Inflammatory macrophage treated with lipopolysaccharide for 4 hours (primary cell): ENCODE results near the gene MALRD1.

Source experiments
- DNase-seq: peaks from one replicate; pipeline ENCODE4 v3.0.0-alpha.2; 2020

The MALRD1 gene

DNA sequence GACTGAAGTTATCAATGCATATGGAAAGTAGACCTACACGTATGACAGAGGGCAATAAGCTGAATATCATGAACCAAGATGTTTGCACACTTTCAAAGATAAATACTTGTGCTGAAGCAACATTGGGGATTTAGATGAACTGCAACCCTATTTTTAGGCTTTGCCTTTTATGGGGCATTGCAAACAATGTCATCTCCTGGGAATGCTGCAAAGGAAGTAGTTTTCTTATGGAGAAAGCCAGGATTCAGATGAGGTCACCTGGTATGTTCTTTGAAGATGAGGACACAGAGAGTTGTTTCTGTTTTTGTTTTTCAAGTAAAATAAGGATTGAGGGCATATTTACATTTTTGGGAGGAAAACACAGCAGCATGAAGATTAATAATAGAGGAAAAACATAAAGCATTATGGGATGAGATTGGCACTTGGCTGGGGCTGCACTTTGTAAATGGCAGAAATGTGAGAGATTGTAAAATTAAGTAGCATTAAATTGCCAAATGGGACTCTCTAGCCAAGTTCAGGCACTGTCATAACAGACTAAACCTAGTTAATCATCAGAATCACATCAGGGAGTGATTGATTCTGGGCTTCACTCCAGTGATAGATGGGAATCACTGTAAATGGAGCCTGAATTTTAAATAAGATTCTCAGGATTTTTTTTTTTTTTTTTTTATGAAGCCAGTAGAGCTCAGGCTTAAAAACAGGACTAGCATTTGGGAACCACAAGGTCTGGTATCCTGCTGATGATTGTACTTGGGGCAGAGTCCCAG lies 63.1 kb downstream of the MALRD1 start:
- no peak for DNase-seq

GRCh38 chr10:19117438-19117837 lies 68.8 kb downstream of the MALRD1 start:
- DNase-seq, result no peak

DNA sequence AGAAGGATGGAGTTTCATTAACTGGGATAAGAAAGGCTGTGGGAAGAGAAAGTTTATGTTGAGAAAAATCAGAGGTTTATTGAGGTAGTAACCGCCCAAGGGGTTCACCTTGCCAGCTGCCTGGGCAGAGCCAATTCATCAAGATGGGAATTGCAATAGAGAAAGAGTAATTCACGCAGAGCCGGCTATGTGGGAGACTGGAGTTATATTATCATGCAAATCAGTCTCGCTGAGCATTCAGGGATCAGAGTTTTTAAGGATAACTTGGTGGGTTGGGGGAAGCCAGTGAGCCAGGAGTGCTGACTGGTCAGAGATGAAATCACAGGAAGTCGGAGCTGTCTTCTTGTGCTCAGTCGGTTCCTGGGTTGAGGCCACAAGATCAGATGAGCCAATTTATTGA lies 70.6 kb downstream of the MALRD1 start:
- DNase-seq, result no peak

GRCh38 chr10:19120381-19120908 lies 71.8 kb downstream of the MALRD1 start:
- no peak for DNase-seq

DNA sequence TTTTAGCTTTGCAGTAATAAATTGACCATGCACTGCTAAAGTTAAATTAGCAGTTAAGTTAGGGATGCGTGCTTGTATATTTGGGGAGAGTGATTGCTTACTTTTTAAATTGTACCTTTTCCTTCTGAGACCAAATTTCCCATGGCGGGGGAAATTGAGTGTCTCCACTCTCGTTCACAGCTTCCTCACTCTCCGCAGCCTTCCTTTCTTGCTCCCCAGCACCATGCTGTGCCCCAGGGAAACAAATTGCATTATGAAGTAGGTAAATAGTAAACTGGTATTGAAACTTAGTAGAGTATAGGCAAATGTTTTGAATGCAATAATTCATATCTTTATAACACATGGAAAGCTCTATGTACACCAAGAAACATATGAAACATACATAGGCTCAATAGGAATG lies 85.4 kb downstream of the MALRD1 start:
- no peak for DNase-seq

- DNase-seq, result no peak
Observed at GRCh38 chr10:19142967-19143366, 94.4 kb downstream of the MALRD1 start.

- no peak for DNase-seq
Observed at GRCh38 chr10:19144206-19144605, 95.6 kb downstream of the MALRD1 start.

- DNase-seq, result no peak
Observed at GRCh38 chr10:19154375-19154774, 105.8 kb downstream of the MALRD1 start.

- no peak for DNase-seq
Observed at GRCh38 chr10:19158358-19158757, 109.8 kb downstream of the MALRD1 start.

DNA sequence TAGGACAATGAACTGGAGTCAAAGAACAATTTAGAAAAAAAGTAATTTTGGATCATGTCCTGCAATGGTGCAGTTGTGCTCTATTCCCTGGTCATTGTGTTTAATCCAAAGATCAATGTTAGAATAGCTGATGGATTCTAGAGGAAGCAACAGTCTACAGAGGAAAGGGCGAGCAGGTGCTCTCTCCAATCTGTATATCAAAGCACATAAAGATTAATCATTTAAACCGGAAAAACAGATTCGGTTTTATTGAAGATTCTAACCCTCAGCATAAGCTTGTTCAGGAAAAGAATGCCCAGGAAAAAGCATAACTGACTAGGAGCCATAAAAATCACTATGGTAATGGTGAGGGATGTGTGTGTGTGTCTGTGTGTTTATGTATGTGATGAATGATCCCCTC lies 110.3 kb downstream of the MALRD1 start:
- DNase-seq, result no peak

DNA sequence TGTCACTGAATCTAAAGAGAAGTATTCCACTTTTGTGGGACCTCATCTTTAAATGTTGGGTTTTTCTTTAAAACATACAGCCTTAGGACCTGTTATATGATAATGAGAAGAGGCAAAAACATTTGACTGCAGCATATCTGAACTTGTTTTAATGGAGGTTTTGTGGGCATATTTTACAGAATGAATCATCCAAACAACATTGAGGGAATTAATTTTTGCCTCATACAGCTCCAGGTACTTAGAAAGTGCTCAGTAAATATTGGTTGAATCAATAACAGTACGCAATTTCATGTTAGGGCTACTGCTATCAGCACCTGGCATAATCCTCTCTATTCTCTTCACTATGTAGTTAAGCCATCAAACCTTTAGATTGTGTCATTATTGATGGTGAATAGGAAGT lies 115.9 kb downstream of the MALRD1 start:
- DNase-seq, result no peak

DNA sequence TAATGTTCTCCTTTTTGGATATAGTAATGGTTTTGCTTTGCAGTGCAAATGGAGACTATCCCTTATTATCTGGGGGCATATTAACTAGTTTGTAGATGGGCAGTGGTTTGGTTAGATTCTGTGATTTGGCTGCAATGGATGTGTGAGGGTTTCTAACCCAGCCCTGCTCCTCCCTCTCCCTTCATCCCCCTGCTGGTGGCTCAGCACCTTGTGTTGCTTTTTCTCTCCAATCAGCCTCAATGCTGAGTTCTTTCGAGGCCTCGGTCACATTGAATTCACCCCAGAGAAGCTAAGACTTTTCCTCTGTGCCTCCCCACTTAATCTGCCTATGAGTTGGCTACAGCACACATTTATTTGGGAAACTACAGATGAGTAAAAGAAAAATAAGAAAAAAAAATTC lies 120.0 kb downstream of the MALRD1 start:
- DNase-seq, result no peak

GRCh38 chr10:19169041-19169440 lies 120.4 kb downstream of the MALRD1 start:
- no peak for DNase-seq

DNA sequence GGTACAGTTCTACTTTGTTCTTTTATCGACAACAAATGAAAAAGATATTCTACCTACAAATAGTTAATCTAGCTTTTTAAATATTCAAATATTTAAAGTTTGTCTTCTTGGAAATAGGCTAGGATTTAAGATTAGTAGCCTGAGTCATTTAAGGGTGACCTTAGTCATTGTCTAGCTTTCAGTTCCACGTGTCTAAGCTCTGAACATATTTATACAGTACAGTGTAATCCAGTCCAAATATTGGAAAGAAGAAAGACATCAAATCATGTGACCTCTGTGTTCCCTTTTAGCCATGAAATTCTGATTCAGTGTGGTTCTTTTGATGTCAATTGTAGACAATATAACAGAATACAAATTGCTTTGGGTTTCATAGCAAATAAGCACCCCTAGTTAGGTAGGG lies 121.1 kb downstream of the MALRD1 start:
- DNase-seq, result no peak

DNA sequence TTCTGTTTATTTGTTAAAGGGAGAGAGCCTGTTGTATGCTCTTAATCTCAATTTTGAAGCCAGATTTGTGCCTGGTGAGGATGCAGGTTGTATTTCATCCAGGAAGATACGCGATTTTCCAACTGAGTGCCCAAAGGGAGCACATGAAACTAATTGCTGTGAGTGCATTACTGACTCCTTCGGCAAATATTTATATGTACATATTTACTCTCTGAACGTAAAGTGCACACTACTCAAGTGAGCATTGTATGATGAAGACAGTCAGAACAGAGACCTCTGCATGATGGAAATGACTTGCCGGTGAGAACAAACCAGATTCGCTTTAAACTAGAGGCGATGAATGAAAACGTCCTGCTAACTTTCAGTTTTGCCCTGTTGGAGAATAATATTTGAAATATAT lies 130.1 kb downstream of the MALRD1 start:
- DNase-seq, result no peak

GRCh38 chr10:19184891-19185290 lies 136.3 kb downstream of the MALRD1 start:
- DNase-seq, result no peak

DNA sequence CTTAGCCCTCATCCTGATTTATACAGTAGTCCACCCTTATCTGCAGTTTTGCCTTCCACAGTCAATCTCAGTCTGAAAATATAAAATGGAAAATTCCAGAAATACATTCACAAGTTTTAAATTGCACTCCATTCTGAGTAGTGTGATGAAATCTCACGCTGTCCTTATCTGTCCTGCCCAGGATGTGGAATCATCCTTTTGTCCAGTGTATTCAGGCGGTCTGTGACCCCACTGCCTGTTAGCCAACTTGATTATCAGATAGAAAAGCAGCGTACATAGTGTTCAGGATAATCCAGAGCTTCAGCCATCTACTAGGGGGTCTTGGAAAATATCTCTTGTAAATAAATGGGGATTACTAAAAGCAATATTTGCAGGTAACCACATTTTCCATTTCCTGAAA lies 146.3 kb downstream of the MALRD1 start:
- no peak for DNase-seq

GRCh38 chr10:19195698-19196097 lies 147.1 kb downstream of the MALRD1 start:
- DNase-seq, result no peak

- DNase-seq, result no peak
Observed at GRCh38 chr10:19200211-19200610, 151.6 kb downstream of the MALRD1 start.

- no peak for DNase-seq
Observed at GRCh38 chr10:19204246-19204917, 155.8 kb downstream of the MALRD1 start.

DNA sequence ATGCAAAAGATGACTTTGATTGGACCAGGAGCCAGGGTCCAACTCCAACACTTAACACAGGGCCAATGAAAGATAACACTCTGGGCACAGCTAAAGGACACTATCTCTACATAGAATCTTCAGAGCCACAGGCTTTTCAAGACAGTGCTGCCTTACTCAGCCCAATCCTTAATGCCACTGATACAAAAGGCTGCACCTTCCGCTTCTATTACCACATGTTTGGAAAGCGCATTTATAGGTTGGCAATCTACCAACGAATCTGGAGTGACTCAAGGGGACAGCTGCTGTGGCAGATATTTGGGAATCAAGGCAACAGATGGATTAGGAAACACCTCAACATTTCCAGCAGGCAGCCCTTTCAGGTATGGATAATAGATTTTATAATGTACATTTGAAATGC lies 160.7 kb downstream of the MALRD1 start:
- DNase-seq, result no peak

- no peak for DNase-seq
Observed at GRCh38 chr10:19212590-19212989, 164.0 kb downstream of the MALRD1 start.

- DNase-seq, result no peak
Observed at GRCh38 chr10:19221216-19221615, 172.6 kb downstream of the MALRD1 start.

DNA sequence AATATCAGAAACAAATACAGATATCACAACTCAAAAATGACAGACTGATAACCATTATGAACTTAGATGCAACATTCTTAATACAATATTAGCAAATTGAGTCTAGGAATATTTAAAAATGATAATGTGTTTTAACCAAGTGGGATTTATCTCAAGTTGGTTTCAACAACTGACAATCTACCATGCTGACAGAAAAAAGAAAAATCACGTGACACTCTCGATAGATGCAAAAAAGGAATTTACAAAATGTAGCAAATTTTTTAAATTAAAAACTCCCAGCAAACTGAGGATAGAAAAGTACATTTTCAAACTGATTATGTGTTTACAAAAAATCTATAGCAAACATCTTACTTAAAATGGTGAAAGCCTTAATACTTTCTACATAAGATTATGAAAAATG lies 177.4 kb downstream of the MALRD1 start:
- DNase-seq, result no peak

- DNase-seq, result no peak
Observed at GRCh38 chr10:19231034-19231433, 182.4 kb downstream of the MALRD1 start.
